GM12872 (cell line): Measurements from ENCODE around the gene PPP1R14B.

Source experiments
- TF ChIP-seq, protein P1 (sequence below): IDR thresholded peaks from 3 replicates; pipeline ENCODE4 v1.5.1; 2011; ENCODE audit warnings: low read depth, mild to moderate bottlenecking, low read length, moderate library complexity; ENCODE audit not compliant: insufficient read depth

PPP1R14B gene

GRCh38 chr11:64262271-64263002 is 15.7 kb upstream of the PPP1R14B start:
- TF ChIP-seq, protein P1, sequence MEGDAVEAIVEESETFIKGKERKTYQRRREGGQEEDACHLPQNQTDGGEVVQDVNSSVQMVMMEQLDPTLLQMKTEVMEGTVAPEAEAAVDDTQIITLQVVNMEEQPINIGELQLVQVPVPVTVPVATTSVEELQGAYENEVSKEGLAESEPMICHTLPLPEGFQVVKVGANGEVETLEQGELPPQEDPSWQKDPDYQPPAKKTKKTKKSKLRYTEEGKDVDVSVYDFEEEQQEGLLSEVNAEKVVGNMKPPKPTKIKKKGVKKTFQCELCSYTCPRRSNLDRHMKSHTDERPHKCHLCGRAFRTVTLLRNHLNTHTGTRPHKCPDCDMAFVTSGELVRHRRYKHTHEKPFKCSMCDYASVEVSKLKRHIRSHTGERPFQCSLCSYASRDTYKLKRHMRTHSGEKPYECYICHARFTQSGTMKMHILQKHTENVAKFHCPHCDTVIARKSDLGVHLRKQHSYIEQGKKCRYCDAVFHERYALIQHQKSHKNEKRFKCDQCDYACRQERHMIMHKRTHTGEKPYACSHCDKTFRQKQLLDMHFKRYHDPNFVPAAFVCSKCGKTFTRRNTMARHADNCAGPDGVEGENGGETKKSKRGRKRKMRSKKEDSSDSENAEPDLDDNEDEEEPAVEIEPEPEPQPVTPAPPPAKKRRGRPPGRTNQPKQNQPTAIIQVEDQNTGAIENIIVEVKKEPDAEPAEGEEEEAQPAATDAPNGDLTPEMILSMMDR, result no peak

- TF ChIP-seq, protein P1, result no peak
These were observed 14.9 kb upstream of the PPP1R14B start for GRCh38 chr11:64261556-64262080.

GRCh38 chr11:64260147-64260708 is 13.5 kb upstream of the PPP1R14B start:
- TF ChIP-seq, protein P1, result no peak

GRCh38 chr11:64259533-64260067 is 12.9 kb upstream of the PPP1R14B start:
- TF ChIP-seq, protein P1, result no peak

GRCh38 chr11:64258946-64259532 is 12.3 kb upstream of the PPP1R14B start:
- TF ChIP-seq, protein P1, result no peak

GRCh38 chr11:64258356-64258755 is 11.6 kb upstream of the PPP1R14B start:
- TF ChIP-seq, protein P1, result no peak

DNA sequence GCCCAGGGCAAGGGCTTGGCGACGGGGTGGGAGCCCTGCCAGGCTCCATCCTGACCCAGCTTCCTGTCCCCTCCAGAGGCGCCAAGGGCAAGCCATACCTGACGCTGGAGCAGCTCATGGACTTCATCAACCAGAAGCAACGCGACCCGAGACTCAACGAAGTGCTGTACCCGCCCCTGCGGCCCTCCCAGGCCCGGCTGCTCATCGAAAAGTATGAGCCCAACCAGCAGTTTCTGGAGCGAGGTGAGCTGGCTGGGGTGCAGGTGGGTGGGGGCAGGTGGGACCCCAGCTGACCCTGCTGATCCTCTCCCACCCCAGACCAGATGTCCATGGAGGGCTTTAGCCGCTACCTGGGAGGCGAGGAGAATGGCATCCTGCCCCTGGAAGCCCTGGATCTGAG is 9.6 kb upstream of the PPP1R14B start:
- TF ChIP-seq, protein P1, result no peak
